A549 (cell line): ENCODE data around the gene ZBTB20.

Experiments used
- CTCF ChIP-seq: fragments of >200 bp; sonication (Bioruptor Twin); formaldehyde crosslinking; IDR thresholded peaks from 3 replicates; pipeline ENCODE4 v1.5.1; 2016
- EP300 ChIP-seq, 2 experiments: fragments of >200 bp; sonication (Bioruptor Twin); formaldehyde crosslinking; IDR thresholded peaks; 2 replicates in 1 of 2; 3 replicates in 1 of 2; pipeline ENCODE4 v1.6.1; 2016 to 2017
- TFCP2L1 ChIP-seq: fragments of 250-450 bp; sonication (Bioruptor Pico); IDR thresholded peaks from 2 replicates; pipeline ENCODE4 v1.5.0; 2021; ENCODE audit warnings: mild to moderate bottlenecking

- TF ChIP-seq CTCF (no peak), TFCP2L1 (CRISPR knock-in tag) (no peak), EP300 (IDR thresholded peaks at IDR 0.05) (no peak)
Observed at GRCh38 chr3:114743746-114744485, 403.2 kb downstream of the ZBTB20 start.
